ENCODE results near the gene FANCF. TPM values are rescaled to one million over a fixed set of nuclear protein-coding genes. Genes with fewer than 3 reads are reported as not detected.

FANCF gene
- total RNA-seq, 1 donor from 2014 or later: 9.4 TPM

- DNase-seq (ENCODE audit: extremely low spot score, unreplicated experiment): no peak
- Mint-ChIP-seq H3K27me3 (ENCODE audit: unreplicated experiment) (peaks cover 12% of the 10 kb centered on the region), H3K36me3 (ENCODE audit: unreplicated experiment) (no peaks in the 10 kb centered on the region), H3K9me3 (ENCODE audit: unreplicated experiment) (no peaks in the 10 kb centered on the region), H3K4me1 (ENCODE audit: unreplicated experiment) (no peaks in the 10 kb centered on the region), H3K4me3 (ENCODE audit: unreplicated experiment) (no peak overlapping the region), H3K27ac (ENCODE audit: unreplicated experiment) (no peak overlapping the region)
- no peak for TF ChIP-seq CTCF (IDR thresholded peaks at IDR 0.05)
These were observed 44.1 kb downstream of the FANCF start for GRCh38 chr11:22581354-22582150.

GRCh38 chr11:22577854-22578253 is 47.8 kb downstream of the FANCF start:
- Mint-ChIP-seq H3K27me3 (ENCODE audit: unreplicated experiment) (peaks cover 4% of the 10 kb centered on the region), H3K36me3 (ENCODE audit: unreplicated experiment) (no peaks in the 10 kb centered on the region), H3K4me3 (ENCODE audit: unreplicated experiment) (no peak overlapping the region), H3K27ac (ENCODE audit: unreplicated experiment) (no peak overlapping the region), H3K4me1 (ENCODE audit: unreplicated experiment) (no peaks in the 10 kb centered on the region), H3K9me3 (ENCODE audit: unreplicated experiment) (no peaks in the 10 kb centered on the region)
- TF ChIP-seq CTCF (IDR thresholded peaks at IDR 0.05): no peak
- no peak for DNase-seq (ENCODE audit: extremely low spot score, unreplicated experiment)

Other genes with a start within 250 kb of the FANCF start
- 0.52 and 0.70 TPM in 2 replicates for gene GAS2, start 40.8 kb upstream of the FANCF start, total RNA-seq
- gene SVIP, start 204.0 kb upstream of the FANCF start, total RNA-seq: 8.4 and 12.1 TPM in 2 replicates
- gene CCDC179, start 234.7 kb upstream of the FANCF start, total RNA-seq: not detected in 2 replicates